ENCODE results near the gene VPS4A.

DNA sequence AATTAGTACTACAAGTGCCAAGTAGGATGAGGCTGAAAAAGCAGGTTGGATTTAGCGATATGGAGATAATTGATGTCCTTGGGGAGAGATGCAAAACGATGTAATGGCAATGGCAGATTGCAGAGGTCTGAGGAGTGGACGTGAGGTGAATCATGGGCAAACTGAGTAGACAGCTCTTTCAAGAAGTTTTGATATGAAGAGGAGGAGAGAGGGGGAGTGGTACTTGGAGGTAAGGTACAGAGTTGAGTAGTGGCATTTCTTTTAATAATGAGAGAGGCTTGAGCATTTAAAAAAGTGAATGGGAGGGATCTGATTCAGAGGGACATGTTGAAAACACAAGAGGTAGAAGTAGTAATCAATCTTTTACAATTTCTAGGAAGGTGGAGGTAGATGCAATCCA lies 17.7 kb upstream of the VPS4A start:
- no peak for TF ChIP-seq EZH2 (IDR thresholded peaks at IDR 0.05)
- TF ChIP-seq, protein P1, sequence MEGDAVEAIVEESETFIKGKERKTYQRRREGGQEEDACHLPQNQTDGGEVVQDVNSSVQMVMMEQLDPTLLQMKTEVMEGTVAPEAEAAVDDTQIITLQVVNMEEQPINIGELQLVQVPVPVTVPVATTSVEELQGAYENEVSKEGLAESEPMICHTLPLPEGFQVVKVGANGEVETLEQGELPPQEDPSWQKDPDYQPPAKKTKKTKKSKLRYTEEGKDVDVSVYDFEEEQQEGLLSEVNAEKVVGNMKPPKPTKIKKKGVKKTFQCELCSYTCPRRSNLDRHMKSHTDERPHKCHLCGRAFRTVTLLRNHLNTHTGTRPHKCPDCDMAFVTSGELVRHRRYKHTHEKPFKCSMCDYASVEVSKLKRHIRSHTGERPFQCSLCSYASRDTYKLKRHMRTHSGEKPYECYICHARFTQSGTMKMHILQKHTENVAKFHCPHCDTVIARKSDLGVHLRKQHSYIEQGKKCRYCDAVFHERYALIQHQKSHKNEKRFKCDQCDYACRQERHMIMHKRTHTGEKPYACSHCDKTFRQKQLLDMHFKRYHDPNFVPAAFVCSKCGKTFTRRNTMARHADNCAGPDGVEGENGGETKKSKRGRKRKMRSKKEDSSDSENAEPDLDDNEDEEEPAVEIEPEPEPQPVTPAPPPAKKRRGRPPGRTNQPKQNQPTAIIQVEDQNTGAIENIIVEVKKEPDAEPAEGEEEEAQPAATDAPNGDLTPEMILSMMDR (IDR thresholded peaks at IDR 0.05 in 2 of 3, conservative IDR thresholded peaks at IDR 0.05 in 1 of 3; ENCODE audit: borderline replicate concordance in 1 of 3, insufficient read depth in 1 of 3, low read depth in 2 of 3, low read length in 2 of 3), result no peak
- TF ChIP-seq, protein P2, sequence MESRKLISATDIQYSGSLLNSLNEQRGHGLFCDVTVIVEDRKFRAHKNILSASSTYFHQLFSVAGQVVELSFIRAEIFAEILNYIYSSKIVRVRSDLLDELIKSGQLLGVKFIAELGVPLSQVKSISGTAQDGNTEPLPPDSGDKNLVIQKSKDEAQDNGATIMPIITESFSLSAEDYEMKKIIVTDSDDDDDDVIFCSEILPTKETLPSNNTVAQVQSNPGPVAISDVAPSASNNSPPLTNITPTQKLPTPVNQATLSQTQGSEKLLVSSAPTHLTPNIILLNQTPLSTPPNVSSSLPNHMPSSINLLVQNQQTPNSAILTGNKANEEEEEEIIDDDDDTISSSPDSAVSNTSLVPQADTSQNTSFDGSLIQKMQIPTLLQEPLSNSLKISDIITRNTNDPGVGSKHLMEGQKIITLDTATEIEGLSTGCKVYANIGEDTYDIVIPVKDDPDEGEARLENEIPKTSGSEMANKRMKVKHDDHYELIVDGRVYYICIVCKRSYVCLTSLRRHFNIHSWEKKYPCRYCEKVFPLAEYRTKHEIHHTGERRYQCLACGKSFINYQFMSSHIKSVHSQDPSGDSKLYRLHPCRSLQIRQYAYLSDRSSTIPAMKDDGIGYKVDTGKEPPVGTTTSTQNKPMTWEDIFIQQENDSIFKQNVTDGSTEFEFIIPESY (IDR thresholded peaks at IDR 0.05; ENCODE audit: extremely low read depth, insufficient replicate concordance, low read length), result no peak
- no peak for TF ChIP-seq POLR2A (IDR thresholded peaks at IDR 0.05; ENCODE audit: borderline replicate concordance, extremely low read depth, insufficient read depth, insufficient read length)
- no peak for TF ChIP-seq RAD21 (IDR thresholded peaks at IDR 0.05; ENCODE audit: low read depth)
- no peak for TF ChIP-seq SP1 (IDR thresholded peaks at IDR 0.05; ENCODE audit: low read depth)
- TF ChIP-seq ELF1 (IDR thresholded peaks at IDR 0.05; ENCODE audit: borderline replicate concordance, low read depth), result no peak
- no peak for TF ChIP-seq SIN3A (IDR thresholded peaks at IDR 0.05; ENCODE audit: low read depth)

Data from HCT116 (cell line).